ENCODE results near the gene COMMD4.
"Not testable (repeated sequence)": the region's sequence is repeated elsewhere in the genome, so short reads cannot be mapped to it uniquely, and the experiment has no call there.

The COMMD4 gene

DNA sequence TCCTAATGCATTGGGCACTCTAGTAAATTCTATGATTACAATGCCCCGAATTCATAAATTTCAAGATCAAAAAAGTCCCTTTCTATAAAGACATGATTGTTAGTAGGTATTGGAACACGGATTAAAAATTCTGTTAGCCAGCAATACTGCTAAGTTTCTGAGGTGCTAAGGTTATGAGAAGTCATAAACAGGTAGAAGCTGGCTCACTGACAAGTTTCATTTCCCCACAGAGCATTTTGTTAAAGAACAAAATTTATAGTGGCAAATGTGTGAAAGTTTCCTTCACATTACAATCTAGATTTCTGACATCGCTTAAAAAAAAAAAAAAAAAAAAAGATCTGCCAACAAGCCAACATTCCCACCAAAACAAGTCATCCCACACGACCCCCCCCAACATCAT lies 44.9 kb downstream of the COMMD4 start:
- no peak for DNase-seq (ENCODE audit: low spot score)

DNA sequence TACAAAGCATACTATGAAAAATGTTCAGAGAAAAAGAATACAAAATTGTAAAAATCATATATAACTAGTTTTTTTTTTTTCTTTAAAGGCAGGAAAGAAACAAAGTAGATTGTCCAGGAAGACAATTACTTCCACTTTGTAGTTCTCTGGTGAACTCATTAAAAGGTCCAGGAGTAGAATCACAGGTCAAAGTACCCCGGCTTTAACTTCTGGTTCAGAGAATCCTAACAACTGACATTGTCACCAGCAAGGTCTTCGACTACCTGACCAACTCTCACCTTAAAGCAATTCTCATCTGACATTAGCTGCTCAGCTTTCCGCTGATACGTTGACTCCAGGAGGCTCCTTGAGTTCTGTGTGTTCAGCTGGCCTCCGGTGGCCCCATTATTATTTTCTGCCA lies 48.1 kb downstream of the COMMD4 start:
- DNase-seq (ENCODE audit: low spot score) = not testable (repeated sequence)
